Measurements from ENCODE around the gene FAM20A.
"Not testable (repeated sequence)": the region's sequence is repeated elsewhere in the genome, so short reads cannot be mapped to it uniquely, and the experiment has no call there.

The FAM20A gene

DNA sequence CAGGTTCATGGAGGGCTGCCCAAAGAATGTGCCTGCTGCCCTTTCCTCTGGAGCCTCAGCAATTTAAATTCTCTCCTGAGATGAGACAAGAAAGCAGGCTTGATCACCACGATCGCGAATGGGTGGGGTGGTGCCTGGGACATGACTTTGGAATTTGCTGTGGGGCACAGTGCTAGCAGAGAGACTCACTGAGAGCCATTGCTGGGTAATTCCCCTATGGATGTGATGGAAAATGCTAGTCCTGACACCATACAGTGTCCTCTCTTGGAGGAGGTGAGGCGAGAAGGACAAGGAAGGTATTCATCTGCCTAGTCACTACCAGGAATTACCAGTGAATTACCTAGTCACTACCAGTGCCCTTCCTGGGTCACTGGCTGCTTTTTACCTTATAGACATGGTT, 15.5 kb downstream of the FAM20A start:
- H3F3A ChIP-seq (ENCODE audit: low read depth): no peaks in the 10 kb centered on the region
- H3K4me3 ChIP-seq (ENCODE audit: low read length, poor library complexity, severe bottlenecking): no peak overlapping the region
- no peak overlapping the region for H3K9ac ChIP-seq (ENCODE audit: low read depth, low read length, poor library complexity, severe bottlenecking)
- no peaks in the 10 kb centered on the region for H3K79me2 ChIP-seq (ENCODE audit: insufficient read depth, low read length)
- no peaks in the 10 kb centered on the region for H3K27me3 ChIP-seq (ENCODE audit: insufficient read depth, low read length, poor library complexity, severe bottlenecking)
- H3K9me3 ChIP-seq (ENCODE audit: insufficient read depth, low read depth, low read length): no peaks in the 10 kb centered on the region
- TF ChIP-seq, protein P1, sequence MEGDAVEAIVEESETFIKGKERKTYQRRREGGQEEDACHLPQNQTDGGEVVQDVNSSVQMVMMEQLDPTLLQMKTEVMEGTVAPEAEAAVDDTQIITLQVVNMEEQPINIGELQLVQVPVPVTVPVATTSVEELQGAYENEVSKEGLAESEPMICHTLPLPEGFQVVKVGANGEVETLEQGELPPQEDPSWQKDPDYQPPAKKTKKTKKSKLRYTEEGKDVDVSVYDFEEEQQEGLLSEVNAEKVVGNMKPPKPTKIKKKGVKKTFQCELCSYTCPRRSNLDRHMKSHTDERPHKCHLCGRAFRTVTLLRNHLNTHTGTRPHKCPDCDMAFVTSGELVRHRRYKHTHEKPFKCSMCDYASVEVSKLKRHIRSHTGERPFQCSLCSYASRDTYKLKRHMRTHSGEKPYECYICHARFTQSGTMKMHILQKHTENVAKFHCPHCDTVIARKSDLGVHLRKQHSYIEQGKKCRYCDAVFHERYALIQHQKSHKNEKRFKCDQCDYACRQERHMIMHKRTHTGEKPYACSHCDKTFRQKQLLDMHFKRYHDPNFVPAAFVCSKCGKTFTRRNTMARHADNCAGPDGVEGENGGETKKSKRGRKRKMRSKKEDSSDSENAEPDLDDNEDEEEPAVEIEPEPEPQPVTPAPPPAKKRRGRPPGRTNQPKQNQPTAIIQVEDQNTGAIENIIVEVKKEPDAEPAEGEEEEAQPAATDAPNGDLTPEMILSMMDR (conservative IDR thresholded peaks at IDR 0.05; ENCODE audit: low read length): no peak
- no peak for TF ChIP-seq EZH2phosphoT487 (IDR thresholded peaks at IDR 0.05; ENCODE audit: borderline replicate concordance)
- no peaks in the 10 kb centered on the region for H3K9me2 ChIP-seq (replicated peaks; ENCODE audit: low read depth, low read length)
- H4K20me1 ChIP-seq (ENCODE audit: insufficient read depth, low read length, poor library complexity, severe bottlenecking): no peaks in the 10 kb centered on the region
- no peaks in the 10 kb centered on the region for H3K36me3 ChIP-seq (ENCODE audit: insufficient read depth, low read length)
- H3K4me1 ChIP-seq (ENCODE audit: insufficient read depth, low read length, poor library complexity, severe bottlenecking): no peaks in the 10 kb centered on the region
- no peak overlapping the region for H2AFZ ChIP-seq (ENCODE audit: low read length)
- no peak overlapping the region for H3K4me2 ChIP-seq (ENCODE audit: low read depth, low read length, poor library complexity, severe bottlenecking)

DNA sequence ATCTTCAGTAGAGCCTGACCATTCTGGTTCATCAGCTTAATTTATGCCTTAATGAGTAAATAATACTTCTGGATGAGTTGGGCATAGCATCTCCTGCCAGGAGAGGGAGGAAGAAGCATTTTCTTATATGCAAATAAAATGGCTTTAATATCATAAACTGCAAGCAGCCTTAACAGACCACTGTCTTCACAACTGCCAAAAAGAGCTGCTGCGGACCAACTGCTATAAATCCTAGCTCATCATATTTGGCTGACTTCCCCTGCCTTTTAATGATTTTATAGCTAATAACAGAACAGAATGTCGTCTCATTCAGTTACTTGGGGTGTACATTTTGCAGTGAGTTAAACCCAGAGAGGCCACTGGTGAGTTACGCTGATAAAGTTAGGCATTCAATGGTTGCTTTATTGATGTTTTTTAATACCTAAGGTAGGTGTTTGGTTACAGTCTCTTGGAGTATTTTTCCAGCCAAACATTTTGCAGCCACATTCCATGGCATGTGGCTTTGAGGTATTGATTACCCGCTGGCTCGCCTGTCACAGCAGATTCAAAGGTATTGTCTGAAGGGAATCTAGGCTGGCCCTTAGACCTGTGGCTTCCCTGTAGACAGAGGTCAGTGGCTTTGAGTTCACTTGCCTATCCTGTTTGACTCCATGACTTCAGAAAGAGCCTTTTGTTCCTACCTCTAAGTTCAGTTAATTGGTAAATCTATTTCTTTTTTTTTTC, 16.4 kb downstream of the FAM20A start:
- Histone ChIP-seq H3K27me3 (ENCODE audit: insufficient read depth, low read length, poor library complexity, severe bottlenecking) (no peaks in the 10 kb centered on the region), H3K9me2 (replicated peaks; ENCODE audit: low read depth, low read length) (no peaks in the 10 kb centered on the region), H3F3A (ENCODE audit: low read depth) (no peaks in the 10 kb centered on the region), H2AFZ (ENCODE audit: low read length) (no peak overlapping the region), H3K4me2 (ENCODE audit: low read depth, low read length, poor library complexity, severe bottlenecking) (no peak overlapping the region), H4K20me1 (ENCODE audit: insufficient read depth, low read length, poor library complexity, severe bottlenecking) (no peaks in the 10 kb centered on the region), H3K36me3 (ENCODE audit: insufficient read depth, low read length) (no peaks in the 10 kb centered on the region), H3K9ac (ENCODE audit: low read depth, low read length, poor library complexity, severe bottlenecking) (no peak overlapping the region), H3K4me1 (ENCODE audit: insufficient read depth, low read length, poor library complexity, severe bottlenecking) (no peaks in the 10 kb centered on the region), H3K79me2 (ENCODE audit: insufficient read depth, low read length) (no peaks in the 10 kb centered on the region), H3K9me3 (ENCODE audit: insufficient read depth, low read depth, low read length) (no peaks in the 10 kb centered on the region), H3K4me3 (ENCODE audit: low read length, poor library complexity, severe bottlenecking) (no peak overlapping the region)
- TF ChIP-seq, protein P1 (conservative IDR thresholded peaks at IDR 0.05; ENCODE audit: low read length): no peak
- no peak for TF ChIP-seq EZH2phosphoT487 (IDR thresholded peaks at IDR 0.05; ENCODE audit: borderline replicate concordance)

DNA sequence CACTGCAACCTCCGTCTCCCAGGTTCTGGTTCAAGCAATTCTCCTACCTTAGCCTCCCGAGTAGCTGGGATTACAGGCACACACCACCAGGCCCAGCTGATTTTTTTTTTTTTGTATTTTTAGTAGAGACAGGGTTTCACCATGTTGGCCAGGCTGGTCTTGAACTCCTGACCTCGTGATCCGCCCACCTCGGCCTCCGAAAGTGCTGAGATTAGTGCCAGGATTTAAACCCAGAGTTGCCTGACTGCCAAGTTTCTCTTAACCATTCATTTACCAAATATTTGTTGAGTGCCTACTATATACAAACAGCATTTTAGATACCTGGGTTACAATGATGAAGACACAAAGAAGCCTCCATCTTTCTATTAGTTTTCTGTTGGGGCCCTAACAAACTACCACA, 18.3 kb downstream of the FAM20A start:
- H3K4me1 ChIP-seq (ENCODE audit: insufficient read depth, low read length, poor library complexity, severe bottlenecking); H3K9me2 ChIP-seq (replicated peaks; ENCODE audit: low read depth, low read length); H3K27me3 ChIP-seq (ENCODE audit: insufficient read depth, low read length, poor library complexity, severe bottlenecking); H3K79me2 ChIP-seq (ENCODE audit: insufficient read depth, low read length); H3K9ac ChIP-seq (ENCODE audit: low read depth, low read length, poor library complexity, severe bottlenecking); H3K4me3 ChIP-seq (ENCODE audit: low read length, poor library complexity, severe bottlenecking); H3F3A ChIP-seq (ENCODE audit: low read depth); H2AFZ ChIP-seq (ENCODE audit: low read length); H3K9me3 ChIP-seq (ENCODE audit: insufficient read depth, low read depth, low read length); H3K4me2 ChIP-seq (ENCODE audit: low read depth, low read length, poor library complexity, severe bottlenecking); H4K20me1 ChIP-seq (ENCODE audit: insufficient read depth, low read length, poor library complexity, severe bottlenecking); H3K36me3 ChIP-seq (ENCODE audit: insufficient read depth, low read length): not testable (repeated sequence)
